OCI-LY3 (cell line): ENCODE results near the gene HECTD4.

ENCODE experiments used
- CTCF ChIP-seq: fragments of 200-600, 300-600 bp; sonication (generic); IDR thresholded peaks from 2 replicates; pipeline ENCODE4 v1.5.1; 2014; ENCODE audit warnings: antibody characterized with exemption, low read length, low read depth
- EZH2phosphoT487 ChIP-seq: fragments of 200-600 bp; shearing (Covaris generic); IDR thresholded peaks from 2 replicates; pipeline ENCODE4 v1.6.1; 2018; ENCODE audit warnings: antibody characterized with exemption, mixed run types, low read depth

- TF ChIP-seq CTCF = no peak
- no peak for TF ChIP-seq EZH2phosphoT487
Observed at GRCh38 chr12:112226768-112227167, 155.5 kb downstream of the HECTD4 start.
